OCI-LY7 (cell line): ENCODE results near the gene LARGE1. TPM values are rescaled to one million over a fixed set of nuclear protein-coding genes. Genes with fewer than 3 reads are reported as not detected.

Source experiments
- BruUV-seq: library from RNA; stranded (reverse); fragments of 400-500 nt; replicated peaks from 2 replicates; lab custom pipeline; 2021; lab: Mats Ljungman, UMichigan
- CTCF ChIA-PET: fragments of 300-600 bp; sonication (Branson Sonifier 250); formaldehyde crosslinking; loops from one replicate; lab custom pipeline; 2022; ENCODE audit warnings: antibody characterized with exemption; ENCODE audit not compliant: unreplicated experiment; lab: Charles Lee
- POLR2A ChIA-PET: fragments of 300-600 bp; sonication (Branson Sonifier 250); formaldehyde crosslinking; loops from one replicate; lab custom pipeline; 2022; ENCODE audit warnings: antibody characterized with exemption; lab: Charles Lee
- DNase-seq: peaks from one replicate; pipeline ENCODE4 v3.0.0-alpha.2; 2015; ENCODE audit warnings: low spot score
- H2AFZ ChIP-seq: fragments of 200-600 bp; sonication (generic), shearing (Covaris generic); 2 replicates; pipeline ENCODE4 v1.6.1; 2014; ENCODE audit warnings: mild to moderate bottlenecking, antibody characterized with exemption, low read length, moderate library complexity
- H3K27ac ChIP-seq: fragments of 200-600 bp; sonication (generic); 2 replicates; pipeline ENCODE4 v1.5.1; 2014; ENCODE audit warnings: mixed run types, low read depth, mild to moderate bottlenecking, moderate library complexity, low read length, inconsistent platforms; ENCODE audit not compliant: poor library complexity, severe bottlenecking
- H3K36me3 ChIP-seq: fragments of 200-600 bp; sonication (generic); 2 replicates; pipeline ENCODE4 v1.6.1; 2014; ENCODE audit warnings: mild to moderate bottlenecking, antibody characterized with exemption, low read length, moderate library complexity, mixed read lengths; ENCODE audit not compliant: insufficient read depth
- H3K4me1 ChIP-seq: fragments of 200-600 bp; sonication (generic); 2 replicates; pipeline ENCODE4 v1.5.1; 2014; ENCODE audit warnings: mild to moderate bottlenecking, low read length; ENCODE audit not compliant: insufficient read depth, poor library complexity, severe bottlenecking
- H3K4me2 ChIP-seq: fragments of 200-600 bp; sonication (generic); 2 replicates; pipeline ENCODE4 v1.6.1; 2014; ENCODE audit warnings: mild to moderate bottlenecking, low read length
- H3K4me3 ChIP-seq: fragments of 200-600 bp; sonication (generic); 2 replicates; pipeline ENCODE4 v1.5.1; 2014; ENCODE audit warnings: mild to moderate bottlenecking, low read depth, low read length; ENCODE audit not compliant: poor library complexity, severe bottlenecking
- H3K79me2 ChIP-seq: fragments of 200-600 bp; sonication (generic); 2 replicates; pipeline ENCODE4 v1.6.1; 2016; ENCODE audit warnings: low read depth, mild to moderate bottlenecking, low read length, moderate library complexity, mixed read lengths; ENCODE audit not compliant: insufficient read depth
- H3K9me2 ChIP-seq: fragments of 200-600 bp; sonication (generic); 2 replicates; pipeline ENCODE4 v1.6.1; 2016; ENCODE audit warnings: mild to moderate bottlenecking, low read length, mixed read lengths; ENCODE audit not compliant: insufficient read depth
- H3K9me3 ChIP-seq: fragments of 200-600 bp; sonication (generic); 2 replicates; pipeline ENCODE4 v1.6.1; 2014; ENCODE audit warnings: mild to moderate bottlenecking, mixed run types, low read length, mixed read lengths
- H4K20me1 ChIP-seq: fragments of 200-600 bp; sonication (generic); 2 replicates; pipeline ENCODE4 v1.6.1; 2014; ENCODE audit warnings: mild to moderate bottlenecking, antibody characterized with exemption, low read length, moderate library complexity, mixed read lengths; ENCODE audit not compliant: insufficient read depth
- EZH2phosphoT487 ChIP-seq: fragments of 200-600 bp; sonication (generic); IDR thresholded peaks from 2 replicates; pipeline ENCODE4 v1.6.1; 2018; ENCODE audit warnings: low read depth, borderline replicate concordance, mild to moderate bottlenecking, mixed run types, antibody characterized with exemption, low read length, moderate library complexity, mixed read lengths
- intact Hi-C: fragments of 100-400 bp; cut with micrococcal nuclease; formaldehyde crosslinking; loops from one replicate; pipeline ENCODE4 v1.10.0; 2022; ENCODE audit not compliant: unreplicated experiment
- total RNA-seq, 2 experiments: library from RNA; depleted of rRNA in 1 of 2; stranded (reverse); fragments of >200 nt in 1 of 2; shearing (Covaris generic) in 1 of 2; gene quantifications; 2 replicates each; pipeline ENCODE4 v1.2.3, GENCODE V29; 2014 to 2022
- TF ChIP-seq, protein P1 (sequence below): fragments of 200-600 bp; sonication (generic); conservative IDR thresholded peaks from 2 replicates; pipeline ENCODE4 v1.5.1; 2014; ENCODE audit warnings: mild to moderate bottlenecking, antibody characterized with exemption, low read length, moderate library complexity, mixed read lengths

The LARGE1 gene
- total RNA-seq, 2 experiments from 2014 or later = 31.5 to 31.9 TPM

DNA sequence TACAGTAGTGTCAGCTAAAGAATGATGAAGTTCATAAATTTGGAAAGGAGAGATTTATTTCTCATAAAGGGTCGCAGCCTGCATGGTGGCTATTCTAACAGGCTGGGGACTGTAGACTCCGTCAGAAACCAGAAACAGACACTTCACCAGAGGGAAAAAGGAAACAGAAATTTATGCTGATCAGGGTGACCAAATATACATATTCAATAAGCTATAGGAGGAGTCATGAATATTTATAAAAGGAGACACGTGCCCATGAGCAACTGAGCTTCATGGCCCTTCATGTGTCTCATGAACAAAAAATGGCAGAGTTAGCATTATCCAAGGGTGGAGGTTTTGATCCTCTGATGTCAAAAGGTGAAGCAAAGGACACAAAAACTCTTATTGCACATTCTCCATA is 392.1 kb downstream of the LARGE1 start:
- H3K36me3 ChIP-seq = no peaks in the 10 kb centered on the region
- no peaks in the 10 kb centered on the region for H3K9me2 ChIP-seq
- no peak for DNase-seq
- H3K9me3 ChIP-seq = no peaks in the 10 kb centered on the region
- TF ChIP-seq, protein P1, sequence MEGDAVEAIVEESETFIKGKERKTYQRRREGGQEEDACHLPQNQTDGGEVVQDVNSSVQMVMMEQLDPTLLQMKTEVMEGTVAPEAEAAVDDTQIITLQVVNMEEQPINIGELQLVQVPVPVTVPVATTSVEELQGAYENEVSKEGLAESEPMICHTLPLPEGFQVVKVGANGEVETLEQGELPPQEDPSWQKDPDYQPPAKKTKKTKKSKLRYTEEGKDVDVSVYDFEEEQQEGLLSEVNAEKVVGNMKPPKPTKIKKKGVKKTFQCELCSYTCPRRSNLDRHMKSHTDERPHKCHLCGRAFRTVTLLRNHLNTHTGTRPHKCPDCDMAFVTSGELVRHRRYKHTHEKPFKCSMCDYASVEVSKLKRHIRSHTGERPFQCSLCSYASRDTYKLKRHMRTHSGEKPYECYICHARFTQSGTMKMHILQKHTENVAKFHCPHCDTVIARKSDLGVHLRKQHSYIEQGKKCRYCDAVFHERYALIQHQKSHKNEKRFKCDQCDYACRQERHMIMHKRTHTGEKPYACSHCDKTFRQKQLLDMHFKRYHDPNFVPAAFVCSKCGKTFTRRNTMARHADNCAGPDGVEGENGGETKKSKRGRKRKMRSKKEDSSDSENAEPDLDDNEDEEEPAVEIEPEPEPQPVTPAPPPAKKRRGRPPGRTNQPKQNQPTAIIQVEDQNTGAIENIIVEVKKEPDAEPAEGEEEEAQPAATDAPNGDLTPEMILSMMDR = no peak
- peaks cover 7% of the 10 kb centered on the region for H3K4me1 ChIP-seq
- intact Hi-C loops = no loop called here
- ChIA-PET CTCF (no interaction called here), POLR2A (interaction anchor here (0.6 to 1.2 kb wide), 5 partner anchors 8 to 1867 kb away, joined by 3 to 6 read pairs (median 3); no protein-coding TSS in a partner anchor)
- BruUV-seq = no TSS peak
- H3K4me3 ChIP-seq = no peak overlapping the region
- H2AFZ ChIP-seq = no peak overlapping the region
- H3K27ac ChIP-seq = no peak overlapping the region
- no peaks in the 10 kb centered on the region for H4K20me1 ChIP-seq
- no peaks in the 10 kb centered on the region for H3K79me2 ChIP-seq
- no peak overlapping the region for H3K4me2 ChIP-seq

DNA sequence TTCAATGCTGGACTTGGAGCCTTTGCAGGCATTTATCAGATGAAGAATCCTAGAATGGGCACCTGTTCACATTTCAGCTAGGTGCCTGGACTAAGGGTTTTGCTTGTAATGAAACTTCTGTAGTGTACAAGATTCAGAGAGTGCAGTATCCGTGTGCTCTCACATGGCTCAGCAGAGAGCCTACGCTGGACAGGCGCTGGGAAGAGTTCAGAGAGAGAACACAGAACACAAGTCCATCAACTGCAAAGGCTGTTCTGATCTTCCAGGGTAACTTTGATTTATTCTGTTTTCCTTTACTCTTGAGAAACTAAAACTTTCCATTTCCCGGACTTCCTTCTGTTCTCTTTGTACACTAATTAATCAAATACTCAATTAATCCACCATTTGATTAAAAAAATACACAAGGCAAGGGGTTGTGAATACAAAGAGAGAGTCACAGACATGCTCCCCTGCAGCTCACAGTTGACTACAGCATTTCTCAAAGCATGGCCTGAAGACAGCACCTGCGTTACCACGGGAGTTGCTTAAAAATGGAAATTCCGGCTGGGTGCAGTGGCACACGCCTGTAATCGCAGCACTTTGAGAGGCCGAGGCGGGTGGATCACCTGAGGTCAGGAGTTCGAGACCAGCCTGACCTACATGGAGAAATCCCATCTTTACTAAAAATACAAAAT is 393.7 kb downstream of the LARGE1 start:
- Histone ChIP-seq H3K9me3 (peaks cover 6% of the 10 kb centered on the region; the same call in 1 of the 2 replicates), H3K4me1 (peaks cover 17% of the 10 kb centered on the region), H3K9me2 (no peaks in the 10 kb centered on the region), H3K36me3 (no peaks in the 10 kb centered on the region; the same call in 1 of the 2 replicates), H3K27ac (no peak overlapping the region), H3K4me2 (no peak overlapping the region), H2AFZ (no peak overlapping the region), H4K20me1 (no peaks in the 10 kb centered on the region), H3K79me2 (no peaks in the 10 kb centered on the region), H3K4me3 (no peak overlapping the region)
- TF ChIP-seq, protein P1 = no peak
- TF ChIP-seq EZH2phosphoT487 = no peak
- CTCF ChIA-PET = no interaction called here
- DNase-seq = no peak
- no TSS peak for BruUV-seq
- POLR2A ChIA-PET = interaction anchor here (0.6 to 0.8 kb wide), 2 partner anchors 29 to 158 kb away, joined by 3 to 4 read pairs; no protein-coding TSS in a partner anchor
- intact Hi-C loops = no loop called here
